CD4-positive, alpha-beta T cell treated with Interleukin-6 at 100 ng/mL for 8 hours (primary cell): ENCODE results near the gene TMEM129.

ENCODE experiments used
- DNase-seq: peaks from one replicate; pipeline ENCODE4 v3.0.0-alpha.2; 2020; ENCODE audit warnings: mixed read lengths, low spot score

Gene TMEM129

DNA sequence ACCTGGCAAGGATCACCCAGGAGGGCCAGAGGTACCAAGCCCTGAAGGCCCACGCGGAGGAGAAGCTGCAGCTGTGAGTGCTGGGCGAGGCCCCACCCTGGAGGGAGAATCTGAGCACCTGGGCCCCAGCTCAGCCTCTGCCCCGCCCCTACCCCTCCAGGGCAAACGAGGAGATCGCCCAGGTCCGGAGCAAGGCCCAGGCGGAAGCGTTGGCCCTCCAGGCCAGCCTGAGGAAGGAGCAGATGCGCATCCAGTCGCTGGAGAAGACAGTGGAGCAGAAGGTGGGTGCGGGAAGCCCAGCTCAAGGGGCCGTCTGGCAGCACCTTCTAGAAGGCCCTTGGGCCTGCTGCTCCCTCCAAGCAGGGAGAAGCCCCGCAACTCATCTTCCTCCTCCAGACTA is 23.4 kb upstream of the TMEM129 start:
- no peak for DNase-seq

DNA sequence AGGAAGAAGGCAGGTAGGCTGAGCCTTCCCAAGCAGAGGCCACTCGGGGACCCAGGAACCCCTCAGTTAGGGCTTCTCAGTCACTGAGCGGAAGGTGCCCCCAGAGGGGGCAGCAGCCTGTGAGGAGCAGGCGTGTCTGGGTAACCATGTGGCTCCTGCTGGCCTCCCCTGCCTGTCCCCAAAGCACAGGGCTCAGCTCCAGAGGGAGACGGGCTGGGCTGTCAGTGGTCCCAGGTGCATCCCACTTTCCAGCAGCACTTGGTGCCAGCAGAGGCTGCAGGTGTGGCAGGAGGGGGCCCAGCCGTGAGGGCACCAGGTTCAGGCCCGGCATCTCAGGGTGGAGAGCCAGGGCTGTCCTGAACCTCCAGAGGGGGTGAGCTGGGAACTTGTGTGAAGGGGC is 22.9 kb upstream of the TMEM129 start:
- no peak for DNase-seq

DNA sequence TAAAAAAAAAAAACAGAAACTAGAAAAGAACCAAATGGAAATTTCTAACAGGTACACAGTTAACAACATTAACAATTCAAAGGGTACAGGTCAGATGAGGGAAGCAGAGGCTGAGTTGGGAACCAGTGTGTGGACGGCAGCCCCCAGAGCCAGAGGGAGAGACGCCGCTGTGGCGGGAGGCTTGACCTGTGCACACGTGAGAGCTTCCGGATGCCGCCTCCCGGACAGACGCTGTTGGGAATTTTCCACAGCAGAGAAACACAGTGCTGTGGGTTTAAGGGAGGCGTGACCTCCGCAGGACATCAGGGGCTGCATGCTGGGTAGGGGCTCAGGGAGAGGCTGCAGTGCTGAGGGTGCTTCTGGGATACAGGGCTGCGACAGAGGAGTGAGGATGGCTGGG is 22.4 kb upstream of the TMEM129 start:
- no peak for DNase-seq

DNA sequence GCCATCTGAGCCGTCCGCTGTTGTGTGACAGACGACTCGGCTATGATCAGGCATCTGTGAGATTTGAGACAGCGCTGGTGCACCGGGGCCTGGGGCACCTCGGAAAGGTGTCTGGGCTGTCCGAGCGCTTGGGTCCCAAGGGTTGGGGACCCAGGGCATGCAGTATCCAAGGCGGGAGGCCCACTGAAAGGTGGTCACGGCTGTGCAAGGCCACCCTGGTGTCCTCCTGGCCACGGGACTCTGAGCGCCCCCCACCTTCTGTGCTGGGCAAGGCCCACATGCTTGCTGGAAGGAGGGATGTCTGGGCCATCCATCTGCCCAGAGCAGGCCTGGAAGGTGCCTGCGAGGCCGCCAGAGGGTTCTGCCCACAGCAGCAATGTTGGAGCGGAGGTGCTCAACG is 20.1 kb upstream of the TMEM129 start:
- DNase-seq = no peak

DNA sequence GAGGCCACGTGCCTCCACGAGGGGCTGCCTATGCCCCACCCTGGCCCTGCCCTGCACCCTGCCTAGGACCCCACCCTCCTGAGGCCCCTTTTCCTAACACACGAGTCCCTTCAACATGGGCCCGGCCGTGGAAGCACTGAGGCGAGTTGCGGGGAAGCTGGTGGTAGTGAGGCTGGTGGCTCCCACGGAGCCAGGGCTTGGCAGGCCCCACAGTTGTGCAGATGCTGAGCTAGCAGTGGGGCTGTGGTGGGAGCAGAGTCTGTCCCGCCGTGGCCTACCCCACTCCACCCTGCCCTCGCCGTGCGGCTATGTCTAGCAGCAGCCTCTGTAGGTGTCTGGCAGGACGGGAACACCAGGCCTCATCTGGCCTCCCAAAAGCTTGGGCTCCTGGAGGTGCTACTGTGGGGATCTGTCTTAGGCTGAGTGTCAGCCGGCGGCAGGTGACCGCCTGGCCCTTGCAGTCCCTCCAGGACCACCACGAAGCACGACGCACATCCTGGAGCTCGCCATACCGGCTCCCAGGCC is 19.0 kb upstream of the TMEM129 start:
- DNase-seq = no peak

DNA sequence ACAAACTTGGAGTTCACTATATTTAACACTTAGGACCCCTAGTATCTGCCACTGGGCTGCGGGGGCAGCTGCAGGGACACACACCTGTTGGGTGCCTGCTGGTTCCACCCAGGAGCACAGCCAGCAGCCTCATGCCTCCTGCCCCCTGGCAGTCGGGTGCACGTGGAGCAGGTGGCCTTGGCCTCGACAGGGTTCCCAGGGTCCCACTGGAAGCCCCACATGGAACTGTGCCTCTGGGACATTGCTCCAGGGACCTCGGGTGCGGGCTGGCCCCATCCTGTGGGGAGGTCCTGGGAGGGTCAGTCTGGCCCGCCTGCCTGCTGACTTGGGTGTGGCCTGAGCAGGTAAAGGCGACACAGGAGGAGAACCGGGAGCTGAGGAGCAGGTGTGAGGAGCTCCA is 18.2 kb upstream of the TMEM129 start:
- no peak for DNase-seq

DNA sequence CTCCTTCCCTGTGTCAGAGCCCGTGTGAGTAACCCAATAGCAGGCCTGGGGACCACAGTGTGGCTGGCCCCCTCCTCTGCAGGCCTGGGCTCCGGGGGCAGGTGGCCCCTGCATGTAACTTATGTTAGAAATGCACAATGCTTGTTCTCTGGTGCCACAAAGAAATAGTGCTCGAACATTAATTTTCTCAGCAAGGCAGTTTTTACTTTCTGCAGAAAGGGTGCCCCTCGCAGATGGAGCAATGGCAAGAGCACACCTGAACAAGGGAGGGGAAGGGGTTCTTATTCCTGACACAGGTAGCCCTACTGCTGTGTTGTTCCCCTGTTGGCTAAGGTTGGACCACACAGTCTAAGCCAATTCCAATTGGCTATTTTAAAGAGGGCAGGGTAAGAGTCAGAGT is 17.3 kb upstream of the TMEM129 start:
- DNase-seq = no peak

DNA sequence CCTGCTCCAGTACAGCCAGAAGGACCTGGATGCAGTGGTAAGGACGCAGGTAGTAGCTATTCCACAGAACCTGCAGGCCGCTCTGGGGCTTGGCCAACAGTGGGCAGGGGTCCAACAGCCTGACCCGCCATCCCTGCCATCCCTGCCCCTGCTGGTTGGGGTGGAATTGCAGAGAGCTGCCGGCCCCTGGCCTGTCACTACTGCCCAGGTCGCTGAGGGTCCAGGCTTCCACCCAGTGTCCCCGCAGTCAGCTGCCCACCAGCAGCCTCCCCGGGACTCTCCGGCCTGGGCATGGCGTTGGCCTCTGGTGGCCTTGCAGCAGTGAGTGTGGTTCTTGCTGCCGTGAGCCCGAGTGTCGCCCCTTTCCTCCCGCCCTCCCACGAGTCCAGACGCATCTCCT is 16.5 kb upstream of the TMEM129 start:
- no peak for DNase-seq

DNA sequence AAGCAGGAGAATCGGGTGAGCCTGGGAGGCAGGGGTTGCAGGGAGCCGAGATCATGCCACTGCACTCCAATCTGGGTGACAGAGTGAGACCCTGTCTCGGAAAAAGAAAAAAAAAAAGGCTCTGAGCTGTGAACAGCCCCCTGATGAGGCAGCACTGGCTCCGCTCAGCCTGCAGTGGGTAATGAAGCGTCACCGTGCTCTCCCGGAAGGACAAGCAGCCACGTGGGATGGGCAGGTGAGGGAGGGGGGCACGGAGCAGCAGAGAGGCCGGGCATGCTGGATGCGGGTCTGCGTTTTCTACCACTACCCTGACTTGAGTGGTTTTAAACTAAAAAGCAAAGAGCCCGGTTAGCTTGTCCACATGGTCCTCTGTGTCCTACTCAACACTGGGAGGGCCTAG is 15.7 kb upstream of the TMEM129 start:
- no peak for DNase-seq

DNA sequence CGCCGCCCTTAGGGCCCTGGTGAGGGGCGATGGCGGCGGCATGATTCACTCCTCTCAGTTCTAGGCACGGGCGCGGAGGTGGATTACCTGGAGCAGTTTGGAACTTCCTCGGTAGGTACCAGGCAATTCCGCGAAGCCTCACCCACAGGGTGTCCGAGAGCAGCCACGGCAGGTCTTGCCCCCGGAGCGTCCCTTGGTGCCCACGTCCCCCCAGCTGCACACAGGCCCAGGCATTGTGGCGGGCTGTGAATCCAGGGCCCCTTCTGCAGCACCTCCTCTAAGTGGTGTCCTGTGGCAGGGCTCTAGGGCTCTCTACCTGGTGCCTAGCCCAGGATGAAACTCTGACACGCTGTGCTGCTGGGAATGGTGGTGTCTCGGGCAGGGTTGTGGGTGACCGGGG is 14.1 kb upstream of the TMEM129 start:
- DNase-seq = no peak

DNA sequence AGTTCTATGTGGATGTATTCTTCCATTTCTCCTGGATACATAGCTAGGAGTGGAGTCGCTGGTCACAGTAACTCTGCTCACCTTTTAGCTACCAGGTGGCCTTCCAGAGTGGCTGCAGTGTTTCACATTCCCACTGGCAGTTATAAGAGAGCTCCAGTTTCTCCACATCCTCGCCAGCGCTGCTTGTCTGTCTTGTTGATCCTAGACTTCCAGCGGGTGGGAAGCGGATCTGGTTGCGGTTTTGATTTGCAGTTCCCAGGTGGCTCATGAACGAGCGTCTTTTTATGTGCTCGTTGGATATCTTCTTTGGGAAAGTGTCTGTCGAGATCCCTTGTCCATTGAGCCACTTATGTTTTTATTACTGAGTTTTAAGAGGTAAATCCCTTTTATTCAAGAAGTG is 11.8 kb upstream of the TMEM129 start:
- no peak for DNase-seq

DNA sequence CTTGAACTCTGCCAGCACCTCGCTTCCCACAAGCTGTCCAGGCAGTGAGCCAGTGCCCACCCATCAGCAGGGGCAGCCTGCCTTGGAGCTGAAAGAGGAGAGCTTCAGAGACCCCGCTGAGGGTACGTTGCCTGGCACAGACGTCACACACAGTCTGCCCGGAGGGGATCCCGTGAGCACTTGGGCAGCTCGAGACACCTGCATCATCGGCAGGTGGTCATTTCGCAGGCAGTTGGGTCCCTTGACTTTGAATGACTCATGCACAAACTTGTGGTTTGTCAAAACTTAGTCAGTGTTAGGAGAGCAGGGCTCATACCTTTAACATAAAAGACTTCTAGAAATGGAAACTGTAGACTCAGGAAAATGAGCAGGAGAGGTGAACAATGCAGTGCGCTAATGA is 10.1 kb upstream of the TMEM129 start:
- no peak for DNase-seq

DNA sequence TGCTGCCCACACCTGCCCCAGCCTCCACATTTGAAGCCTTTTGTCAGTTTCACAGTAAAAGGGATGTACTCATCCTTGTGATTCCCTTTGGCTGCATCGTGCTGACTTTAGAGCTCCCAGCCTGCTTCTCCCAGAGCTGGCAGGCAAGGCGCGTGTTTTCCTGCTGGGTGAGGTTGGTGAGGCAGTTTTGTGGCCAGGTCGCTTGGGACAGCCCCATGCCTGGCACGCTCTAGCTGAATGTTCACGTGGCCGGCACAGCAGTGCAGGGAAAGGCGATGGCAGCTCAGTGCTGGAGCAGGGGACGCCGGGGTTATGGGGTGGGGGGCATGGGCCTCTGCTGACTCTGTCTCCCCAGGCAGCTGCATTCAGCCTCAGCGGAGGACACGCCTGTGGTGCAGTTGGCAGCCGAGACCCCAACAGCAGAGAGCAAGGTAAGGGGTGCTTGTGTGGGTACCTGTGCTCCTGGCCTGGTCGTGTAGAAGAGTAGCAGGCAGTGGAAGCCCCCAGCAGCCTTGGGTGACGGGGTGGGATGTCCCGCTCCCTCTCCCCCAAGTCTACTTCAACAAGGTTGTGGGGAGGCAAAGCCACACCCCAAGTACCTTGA is 9.5 kb upstream of the TMEM129 start:
- DNase-seq = no peak

DNA sequence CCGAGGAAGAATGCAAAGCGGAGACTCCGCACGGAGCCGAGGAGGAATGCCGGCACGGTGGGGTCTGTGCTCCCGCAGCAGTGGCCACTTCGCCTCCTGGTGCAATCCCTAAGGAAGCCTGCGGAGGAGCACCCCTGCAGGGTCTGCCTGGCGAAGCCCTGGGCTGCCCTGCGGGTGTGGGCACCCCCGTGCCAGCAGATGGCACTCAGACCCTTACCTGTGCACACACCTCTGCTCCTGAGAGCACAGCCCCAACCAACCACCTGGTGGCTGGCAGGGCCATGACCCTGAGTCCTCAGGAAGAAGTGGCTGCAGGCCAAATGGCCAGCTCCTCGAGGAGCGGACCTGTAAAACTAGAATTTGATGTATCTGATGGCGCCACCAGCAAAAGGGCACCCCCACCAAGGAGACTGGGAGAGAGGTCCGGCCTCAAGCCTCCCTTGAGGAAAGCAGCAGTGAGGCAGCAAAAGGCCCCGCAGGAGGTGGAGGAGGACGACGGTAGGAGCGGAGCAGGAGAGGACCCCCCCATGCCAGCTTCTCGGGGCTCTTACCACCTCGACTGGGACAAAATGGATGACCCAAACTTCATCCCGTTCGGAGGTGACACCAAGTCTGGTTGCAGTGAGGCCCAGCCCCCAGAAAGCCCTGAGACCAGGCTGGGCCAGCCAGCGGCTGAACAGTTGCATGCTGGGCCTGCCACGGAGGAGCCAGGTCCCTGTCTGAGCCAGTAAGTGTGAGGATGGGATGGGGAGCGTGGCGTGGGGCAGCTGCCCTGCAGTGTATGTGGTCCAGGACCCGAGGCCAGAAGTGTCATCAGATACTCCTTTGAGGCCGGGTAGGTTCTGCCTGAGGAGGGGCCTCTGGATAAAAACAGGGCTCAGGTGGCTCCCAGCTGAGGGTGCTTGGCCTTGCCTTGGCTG is 7.2 kb upstream of the TMEM129 start:
- DNase-seq = no peak

DNA sequence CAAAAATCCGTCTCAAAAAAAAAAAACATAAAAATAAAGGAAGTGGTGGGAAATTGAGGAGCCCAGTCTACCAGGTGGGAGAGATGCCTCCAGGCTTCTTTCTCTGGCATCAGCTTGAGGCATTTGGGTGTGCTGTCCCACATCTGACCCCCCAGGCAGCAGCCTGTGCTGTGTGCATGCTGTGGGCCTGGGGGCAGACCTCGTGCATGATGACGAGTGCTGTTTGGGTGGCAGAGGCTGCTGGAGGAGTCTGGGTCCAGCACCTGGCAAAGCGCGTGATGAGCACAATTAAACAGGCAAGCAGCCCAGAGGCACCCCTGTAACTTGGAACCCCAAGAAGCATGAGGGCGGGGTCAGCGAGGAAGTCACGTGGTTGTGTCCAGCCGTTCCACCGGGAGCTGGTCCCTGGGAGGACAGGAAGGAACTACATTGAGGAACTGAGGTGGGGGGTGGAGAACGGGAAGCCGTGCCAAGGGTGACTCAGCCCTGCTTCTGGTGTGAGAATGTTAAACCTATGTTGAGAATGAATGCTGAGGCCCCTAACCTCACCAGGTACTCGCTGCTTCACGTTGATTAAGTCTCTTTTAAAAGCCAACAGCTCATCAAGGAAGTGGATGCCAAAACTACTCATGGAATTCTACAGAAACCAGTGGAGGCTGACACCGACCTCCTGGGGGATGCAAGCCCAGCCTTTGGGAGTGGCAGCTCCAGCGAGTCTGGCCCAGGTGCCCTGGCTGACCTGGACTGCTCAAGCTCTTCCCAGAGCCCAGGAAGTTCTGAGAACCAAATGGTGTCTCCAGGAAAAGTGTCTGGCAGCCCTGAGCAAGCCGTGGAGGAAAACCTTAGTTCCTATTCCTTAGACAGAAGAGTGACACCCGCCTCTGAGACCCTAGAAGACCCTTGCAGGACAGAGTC is 6.3 kb upstream of the TMEM129 start:
- DNase-seq = no peak

DNA sequence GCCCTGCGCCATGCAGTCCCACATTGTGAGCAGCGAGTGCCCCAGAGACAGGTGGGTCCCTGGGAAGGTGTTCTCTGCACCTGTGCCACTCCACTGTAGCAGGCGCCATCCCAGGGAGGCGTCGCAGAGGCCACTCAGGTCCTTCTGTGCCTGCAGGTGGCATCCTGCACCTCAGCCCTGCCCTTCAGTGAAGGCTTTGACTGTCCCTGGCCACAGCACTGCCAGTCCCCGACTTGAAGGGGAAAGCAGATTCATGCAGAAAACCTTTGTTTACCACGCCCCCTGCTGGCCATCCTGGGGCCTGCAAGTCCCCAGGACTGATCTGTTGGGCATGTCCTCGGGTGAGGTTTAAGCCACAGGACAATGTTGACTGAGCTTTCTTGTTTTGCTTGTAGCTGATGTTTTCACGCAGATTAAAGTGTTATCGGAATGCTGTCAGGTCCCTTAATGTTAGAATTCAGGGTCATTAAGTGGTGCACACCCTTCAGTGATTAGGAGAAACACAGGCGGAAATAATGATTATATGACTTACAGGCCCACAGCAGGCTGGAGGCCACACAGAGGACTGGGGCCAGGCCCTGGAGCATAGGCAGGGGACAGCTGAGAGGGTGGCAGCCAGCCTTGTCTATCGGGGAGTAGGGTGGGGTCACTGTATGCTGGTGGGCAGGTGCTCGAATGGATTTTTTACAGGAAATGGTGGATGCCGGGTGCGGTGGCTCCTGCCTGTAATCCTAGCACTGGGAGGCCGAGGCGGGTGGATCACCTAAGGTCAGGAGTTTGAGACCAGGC is 5.2 kb upstream of the TMEM129 start:
- DNase-seq = peak; percentile 88

DNA sequence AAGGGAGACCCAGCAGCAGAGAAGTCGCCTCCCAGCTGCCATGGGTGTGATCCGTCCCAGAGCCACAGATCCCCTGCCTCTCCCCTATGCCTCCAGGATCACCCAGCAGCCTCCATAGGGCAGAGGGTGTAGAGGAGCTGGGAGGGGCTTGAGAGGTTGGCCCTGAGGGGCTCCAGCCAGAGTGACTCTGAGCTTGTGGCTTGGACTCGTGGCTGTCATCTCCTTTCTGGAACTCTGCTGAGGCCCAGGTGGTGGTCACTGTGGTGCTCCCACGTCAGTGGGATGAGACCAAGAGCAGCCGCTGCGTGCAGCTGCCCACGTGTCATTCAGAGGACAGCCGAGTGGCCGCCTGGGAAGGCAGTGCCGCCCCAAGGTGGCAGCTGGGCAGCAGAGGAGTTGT is 4.4 kb upstream of the TMEM129 start:
- no peak for DNase-seq

DNA sequence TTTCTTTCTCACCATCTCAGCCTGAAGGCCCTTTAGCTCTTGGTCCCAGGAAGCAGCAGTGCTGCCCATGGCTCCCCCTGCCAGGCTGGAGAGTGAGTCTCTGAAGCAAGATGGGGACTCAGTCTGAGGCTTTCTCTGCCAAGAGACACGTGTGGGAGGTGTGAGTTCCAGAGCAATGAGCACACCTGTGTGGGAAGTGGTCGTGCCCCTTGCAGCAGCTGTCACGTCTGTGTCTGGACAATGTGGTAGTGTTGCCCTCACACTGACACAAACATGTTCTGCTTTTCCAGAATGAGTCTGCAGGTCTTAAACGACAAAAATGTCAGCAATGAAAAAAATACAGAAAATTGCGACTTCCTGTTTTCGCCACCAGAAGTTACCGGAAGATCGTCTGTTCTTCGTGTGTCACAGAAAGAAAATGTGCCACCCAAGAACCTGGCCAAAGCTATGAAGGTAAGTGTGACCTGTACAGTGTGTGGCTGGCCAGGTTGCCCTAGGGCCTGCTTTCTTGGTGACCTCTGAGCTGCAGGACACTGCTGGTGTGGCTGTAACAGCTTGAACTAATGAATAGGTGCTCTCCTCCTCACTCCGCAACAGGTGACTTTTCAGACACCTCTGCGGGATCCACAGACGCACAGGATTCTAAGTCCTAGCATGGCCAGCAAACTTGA is 2.1 kb upstream of the TMEM129 start:
- DNase-seq = peak; percentile 67

DNA sequence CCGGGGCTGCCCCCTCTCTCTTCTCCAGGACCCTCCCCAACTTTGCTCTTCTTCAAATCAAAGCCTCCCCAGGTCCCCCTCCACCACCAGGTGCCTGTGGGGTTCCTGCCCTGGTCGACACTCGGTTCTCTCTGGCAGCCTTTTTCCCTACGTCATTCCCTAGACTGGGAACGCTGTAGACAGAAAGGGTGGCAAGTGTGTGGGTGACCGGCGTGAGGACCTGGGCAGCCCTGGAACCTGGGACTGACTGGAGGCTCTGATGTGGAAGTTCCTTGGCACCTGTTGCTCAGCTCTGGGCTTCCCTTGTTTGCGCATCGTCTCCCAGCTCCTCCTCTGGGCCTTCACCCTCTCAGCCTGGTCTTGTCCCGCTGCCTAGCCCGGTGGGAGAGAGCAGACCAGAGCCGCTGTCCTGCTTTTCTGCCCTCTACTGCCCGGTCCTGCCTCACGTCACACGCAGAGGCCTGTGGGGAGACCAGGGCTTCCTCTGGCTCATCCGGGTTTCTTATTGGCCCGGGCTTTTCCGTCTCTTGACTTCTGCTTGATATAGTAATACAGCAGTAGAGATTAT is 1.5 kb upstream of the TMEM129 start:
- no peak for DNase-seq

DNA sequence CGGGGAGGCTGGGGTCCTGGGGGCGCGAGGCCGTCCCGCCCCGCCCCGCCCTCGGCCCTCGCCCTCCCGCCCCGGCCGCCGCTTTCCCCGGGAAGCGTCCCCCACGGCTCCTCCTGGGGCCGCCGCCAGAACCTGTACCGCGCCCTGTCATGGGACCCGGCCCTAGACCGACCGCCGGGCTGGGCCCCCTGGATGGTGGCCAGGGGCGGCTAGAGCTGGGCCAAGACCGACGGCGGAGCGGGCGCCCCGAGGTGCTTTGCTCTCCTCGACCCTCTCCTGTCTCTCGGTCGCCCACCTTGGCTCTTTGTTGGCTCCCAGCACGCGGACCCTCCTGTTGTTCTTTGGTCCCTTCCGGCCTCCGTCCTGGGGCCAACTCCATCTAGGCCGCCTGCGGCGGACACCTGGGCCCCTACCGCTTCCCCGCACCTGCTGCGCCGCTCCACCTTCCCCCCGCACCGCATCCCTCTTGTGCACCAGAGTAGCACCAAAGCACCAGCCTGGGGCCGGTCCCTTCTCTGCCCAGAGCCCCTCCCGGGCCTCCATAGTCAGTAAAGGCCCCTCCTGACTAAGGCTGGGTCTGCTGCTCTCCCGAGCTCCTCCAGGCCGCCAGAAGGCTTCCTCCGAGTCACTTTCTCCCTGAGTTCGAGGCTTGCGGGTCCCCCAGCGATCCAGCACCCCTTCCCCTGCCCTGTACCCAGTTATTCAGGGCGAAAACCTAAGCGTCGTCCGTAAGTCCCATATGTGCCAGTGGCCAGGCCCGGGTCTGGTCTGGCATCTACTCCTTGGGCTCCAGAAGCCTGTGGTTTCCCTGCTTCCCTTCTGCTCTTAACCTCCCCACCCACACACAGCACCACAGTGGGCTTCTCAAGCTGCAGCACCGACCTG is 785 bp upstream of the TMEM129 start:
- DNase-seq = no peak
